Keratinocyte (primary cell): ENCODE data around the gene ETV4. TPM values are rescaled to one million over a fixed set of nuclear protein-coding genes. Genes with fewer than 3 reads are reported as not detected.

Experiments
- DNase-seq: peaks from one replicate; pipeline ENCODE4 v3.0.0-alpha.2; 2011; ENCODE audit warnings: low read depth, missing footprints, low spot score
- FAIRE-seq: peaks from 2 replicates; lab custom pipeline; 2011; peaks lifted over from hg19 to GRCh38; lab: Jason Lieb, UNC
- H2AFZ ChIP-seq: 2 replicates; pipeline ENCODE4 v1.6.0; 2012; ENCODE audit warnings: low read length, control low read depth, inconsistent platforms; ENCODE audit not compliant: control insufficient read depth
- H3K27ac ChIP-seq: 2 replicates; pipeline ENCODE4 v1.5.1; 2011; ENCODE audit warnings: low read length; ENCODE audit not compliant: control insufficient read depth, insufficient read depth
- H3K27me3 ChIP-seq: 3 replicates; pipeline ENCODE4 v1.6.0; 2011; ENCODE audit warnings: low read length; ENCODE audit not compliant: control insufficient read depth, insufficient read depth; ENCODE audit errors: extremely low read depth
- H3K36me3 ChIP-seq, 2 experiments: 2 replicates in 1 of 2; 3 replicates in 1 of 2; pipeline ENCODE4 v1.5.1; 2011; ENCODE audit warnings: low read length in 2 of 2, mild to moderate bottlenecking in 1 of 2; ENCODE audit not compliant: control insufficient read depth in 2 of 2, insufficient read depth in 2 of 2; ENCODE audit errors: extremely low read depth in 1 of 2
- H3K4me1 ChIP-seq: 3 replicates; pipeline ENCODE4 v1.5.1; 2011; ENCODE audit warnings: low read length; ENCODE audit not compliant: control insufficient read depth, insufficient read depth; ENCODE audit errors: extremely low read depth
- H3K4me2 ChIP-seq: 3 replicates; pipeline ENCODE4 v1.6.0; 2011; ENCODE audit warnings: low read depth, low read length; ENCODE audit not compliant: control insufficient read depth, insufficient read depth; ENCODE audit errors: extremely low read depth
- H3K4me3 ChIP-seq, 3 experiments: fragments of 200-600 bp in 1 of 3; sonication (generic) in 1 of 3; 2 replicates in 2 of 3; 3 replicates in 1 of 3; pipeline ENCODE4 v1.5.1; 2011 to 2016; ENCODE audit warnings: low read length in 3 of 3, mild to moderate bottlenecking in 3 of 3, control low read depth in 2 of 3, inconsistent platforms in 1 of 3, low read depth in 1 of 3, mixed read lengths in 1 of 3, mixed run types in 1 of 3, moderate library complexity in 1 of 3; ENCODE audit not compliant: control insufficient read depth in 2 of 3, insufficient read depth in 2 of 3; ENCODE audit errors: extremely low read depth in 1 of 3
- H3K79me2 ChIP-seq: 2 replicates; pipeline ENCODE4 v1.6.0; 2012; ENCODE audit warnings: low read length; ENCODE audit not compliant: control insufficient read depth, insufficient read depth
- H3K9ac ChIP-seq: 3 replicates; pipeline ENCODE4 v1.6.0; 2011; ENCODE audit warnings: low read length; ENCODE audit not compliant: control insufficient read depth, insufficient read depth; ENCODE audit errors: extremely low read depth
- H3K9me1 ChIP-seq: 3 replicates; pipeline ENCODE4 v1.6.0; 2011; ENCODE audit warnings: low read length; ENCODE audit not compliant: control insufficient read depth, insufficient read depth; ENCODE audit errors: extremely low read depth
- H3K9me3 ChIP-seq: 2 replicates; pipeline ENCODE4 v1.5.1; 2012; ENCODE audit warnings: low read depth, low read length; ENCODE audit not compliant: control insufficient read depth
- H4K20me1 ChIP-seq: 3 replicates; pipeline ENCODE4 v1.6.0; 2011; ENCODE audit warnings: low read length; ENCODE audit not compliant: control insufficient read depth, insufficient read depth; ENCODE audit errors: extremely low read depth
- EZH2 ChIP-seq: IDR thresholded peaks from one replicate; pipeline ENCODE4 v1.6.1; 2012; ENCODE audit warnings: inconsistent platforms, mild to moderate bottlenecking, low read length, moderate library complexity
- dilution Hi-C: fragments of 300-500 bp; cut with MboI; formaldehyde crosslinking; loops from one replicate; pipeline ENCODE4 v1.7.0; 2020; ENCODE audit warnings: low sequenced_read_pairs; ENCODE audit not compliant: extremely low pct_ligation_motif_present
- polyA plus RNA-seq, 5 experiments: library from polyadenylated mRNA; depleted of rRNA in 3 of 5; stranded (reverse) in 3 of 5; stranded (forward) in 1 of 5; unstranded in 1 of 5; fragments of >200 nt; gene quantifications; 1 replicate in 1 of 5; 2 replicates in 3 of 5; 3 replicates in 1 of 5; pipeline versions ENCODE4 v1.2.1 to v1.2.3, GENCODE V29; 2011 to 2012; ENCODE audit warnings: missing spikeins in 2 of 5, low read depth in 1 of 5, low replicate concordance in 1 of 5
- TF ChIP-seq, protein P1 (sequence below), 3 experiments: IDR thresholded peaks in 1 of 3; conservative IDR thresholded peaks in 1 of 3; optimal IDR thresholded peaks in 1 of 3; 2 replicates in 2 of 3; 3 replicates in 1 of 3; pipeline versions ENCODE3 to v1.5.1; 2011; ENCODE audit warnings: low read length in 3 of 3, mild to moderate bottlenecking in 3 of 3, moderate library complexity in 2 of 3, control low read depth in 1 of 3, inconsistent platforms in 1 of 3; ENCODE audit not compliant: insufficient read depth in 2 of 3; ENCODE audit errors: extremely low read depth in 1 of 3

The ETV4 gene
- polyA plus RNA-seq, 1 donor (not counting 4 experiments of a cell fraction or from before 2014, with no cell fraction given), result 33.6 TPM

DNA sequence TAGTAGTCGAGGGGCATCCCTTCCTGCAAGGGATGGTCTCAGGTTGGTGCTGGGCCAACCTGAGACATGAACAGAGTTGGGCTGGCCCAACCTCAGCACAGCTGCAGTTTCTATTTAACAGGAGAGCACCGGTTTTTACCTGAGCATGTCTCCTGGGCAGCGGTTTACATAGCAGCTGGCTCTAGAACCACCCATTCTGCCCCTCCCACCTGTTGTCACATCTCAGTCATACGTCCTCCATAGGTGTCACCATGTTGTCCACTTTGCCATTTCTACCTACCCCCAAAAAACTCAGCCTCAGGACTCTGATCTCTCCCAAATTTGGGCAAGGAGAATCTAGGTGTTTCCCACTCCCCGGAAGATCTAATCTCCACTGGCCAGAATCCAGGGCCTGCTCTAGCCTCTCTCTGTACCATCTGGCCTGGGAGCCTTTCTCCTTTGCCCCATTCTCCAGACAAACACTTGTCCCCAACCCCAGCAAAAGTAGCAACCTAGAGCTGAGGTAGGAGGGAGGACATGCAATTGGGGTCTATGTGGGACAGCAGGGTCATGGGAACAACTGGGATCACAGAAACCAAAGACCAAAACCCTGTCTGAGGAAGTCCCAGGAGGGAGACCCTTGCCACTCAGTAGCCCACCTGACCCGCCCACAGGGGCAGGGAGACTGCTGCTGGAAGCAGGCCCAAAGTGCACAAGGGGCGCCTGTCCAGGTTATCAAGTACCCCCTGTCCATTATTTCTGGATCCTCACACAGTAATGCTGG is 19.1 kb downstream of the ETV4 start:
- peaks cover 20 to 58% of the 10 kb centered on the region in 2 experiments for H3K36me3 ChIP-seq
- no peak overlapping the region for H3K4me3 ChIP-seq
- FAIRE-seq (no peak), DNase-seq (no peak)
- no peaks in the 10 kb centered on the region for H4K20me1 ChIP-seq
- no peaks in the 10 kb centered on the region for H3K9me1 ChIP-seq
- dilution Hi-C loops, result no loop called here
- H3K9ac ChIP-seq, result no peak overlapping the region
- no peak overlapping the region for H3K27ac ChIP-seq
- H3K4me1 ChIP-seq, result peaks cover 7% of the 10 kb centered on the region
- no peaks in the 10 kb centered on the region for H3K9me3 ChIP-seq
- H3K27me3 ChIP-seq, result no peaks in the 10 kb centered on the region
- no peak overlapping the region for H3K4me2 ChIP-seq
- no peak overlapping the region for H2AFZ ChIP-seq
- H3K79me2 ChIP-seq, result no peaks in the 10 kb centered on the region
- TF ChIP-seq EZH2, result no peak

DNA sequence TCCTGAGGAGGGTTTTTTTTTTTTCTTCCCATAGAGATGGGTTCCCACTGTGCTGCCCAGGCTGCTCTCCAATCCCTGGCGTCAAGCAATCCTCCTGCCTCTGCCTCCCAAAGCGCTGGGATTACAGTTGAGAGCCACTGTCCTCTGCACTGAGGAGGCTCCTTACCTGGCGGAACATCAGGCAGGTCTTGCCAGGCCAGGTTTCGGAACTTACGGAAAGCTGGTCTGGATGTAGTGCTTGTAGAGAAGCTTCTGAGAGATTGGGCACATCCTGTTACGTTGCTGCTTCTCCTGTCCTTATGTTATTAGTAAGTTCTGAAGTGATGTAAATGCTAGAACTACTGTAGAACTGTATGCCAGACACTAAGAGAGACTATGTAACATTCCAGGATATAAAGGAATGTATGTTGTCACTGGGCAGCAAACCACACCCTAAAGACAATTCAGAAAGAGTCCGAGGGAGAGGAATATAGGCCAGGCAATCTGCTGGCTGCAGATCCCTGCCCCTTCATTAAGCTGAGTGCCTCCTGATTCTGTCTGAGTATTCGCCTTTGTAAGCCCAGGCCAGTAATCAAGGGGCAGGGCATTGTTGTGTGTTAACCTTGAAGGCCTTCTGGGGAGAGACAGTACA is 21.1 kb downstream of the ETV4 start:
- dilution Hi-C loops, result no loop called here
- peaks cover 28 to 66% of the 10 kb centered on the region in 2 experiments for H3K36me3 ChIP-seq
- no peak for FAIRE-seq

More for the DNA sequence above, 21.1 kb downstream of the ETV4 start:
- Histone ChIP-seq H3K27ac (no peak overlapping the region), H3K27me3 (no peaks in the 10 kb centered on the region), H4K20me1 (no peaks in the 10 kb centered on the region), H3K9me1 (no peaks in the 10 kb centered on the region), H3K4me2 (no peak overlapping the region), H3K4me1 (peaks cover 2% of the 10 kb centered on the region), H3K9ac (no peak overlapping the region), H3K9me3 (no peaks in the 10 kb centered on the region), H3K79me2 (no peaks in the 10 kb centered on the region), H3K4me3 (no peak overlapping the region), H2AFZ (no peak overlapping the region)
- no peak for DNase-seq
- TF ChIP-seq, protein P1, sequence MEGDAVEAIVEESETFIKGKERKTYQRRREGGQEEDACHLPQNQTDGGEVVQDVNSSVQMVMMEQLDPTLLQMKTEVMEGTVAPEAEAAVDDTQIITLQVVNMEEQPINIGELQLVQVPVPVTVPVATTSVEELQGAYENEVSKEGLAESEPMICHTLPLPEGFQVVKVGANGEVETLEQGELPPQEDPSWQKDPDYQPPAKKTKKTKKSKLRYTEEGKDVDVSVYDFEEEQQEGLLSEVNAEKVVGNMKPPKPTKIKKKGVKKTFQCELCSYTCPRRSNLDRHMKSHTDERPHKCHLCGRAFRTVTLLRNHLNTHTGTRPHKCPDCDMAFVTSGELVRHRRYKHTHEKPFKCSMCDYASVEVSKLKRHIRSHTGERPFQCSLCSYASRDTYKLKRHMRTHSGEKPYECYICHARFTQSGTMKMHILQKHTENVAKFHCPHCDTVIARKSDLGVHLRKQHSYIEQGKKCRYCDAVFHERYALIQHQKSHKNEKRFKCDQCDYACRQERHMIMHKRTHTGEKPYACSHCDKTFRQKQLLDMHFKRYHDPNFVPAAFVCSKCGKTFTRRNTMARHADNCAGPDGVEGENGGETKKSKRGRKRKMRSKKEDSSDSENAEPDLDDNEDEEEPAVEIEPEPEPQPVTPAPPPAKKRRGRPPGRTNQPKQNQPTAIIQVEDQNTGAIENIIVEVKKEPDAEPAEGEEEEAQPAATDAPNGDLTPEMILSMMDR (optimal IDR thresholded peaks at IDR 0.05 in 1 of 3, IDR thresholded peaks at IDR 0.05 in 1 of 3, conservative IDR thresholded peaks at IDR 0.05 in 1 of 3; ENCODE audit: extremely low read depth in 1 of 3, insufficient read depth in 2 of 3, low read length in 3 of 3), result no peak
- no peak for TF ChIP-seq EZH2
